ENCODE results near the gene PIP5K1A.

DNA sequence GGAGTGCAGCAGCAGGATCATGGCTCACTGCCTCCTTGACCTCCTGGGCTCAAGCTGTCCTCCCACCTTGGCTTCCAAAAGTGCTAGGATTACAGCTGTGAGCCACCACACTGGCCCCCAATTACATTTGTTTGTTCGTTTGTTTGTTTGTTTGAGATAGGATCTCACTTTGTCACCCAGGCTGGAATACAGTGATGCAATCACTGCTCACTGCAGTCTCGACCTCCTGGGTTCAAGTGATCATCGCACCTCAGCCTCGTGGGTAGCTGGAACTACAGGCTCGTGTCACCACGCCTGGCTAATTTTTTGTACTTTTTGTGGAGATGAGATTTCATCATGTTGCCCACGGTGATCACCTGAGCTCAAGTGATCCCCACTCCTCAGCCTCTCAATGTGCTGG, 6.3 kb upstream of the PIP5K1A start:
- TF ChIP-seq EGR1 (IDR thresholded peaks at IDR 0.05): no peak
- no peak for TF ChIP-seq TAF1 (IDR thresholded peaks at IDR 0.05; ENCODE audit: low read depth)
- no peak for TF ChIP-seq ZBTB7A (IDR thresholded peaks at IDR 0.05; ENCODE audit: low read depth)
- TF ChIP-seq EP300 (IDR thresholded peaks at IDR 0.05; ENCODE audit: borderline replicate concordance): no peak
- TF ChIP-seq, protein P1, sequence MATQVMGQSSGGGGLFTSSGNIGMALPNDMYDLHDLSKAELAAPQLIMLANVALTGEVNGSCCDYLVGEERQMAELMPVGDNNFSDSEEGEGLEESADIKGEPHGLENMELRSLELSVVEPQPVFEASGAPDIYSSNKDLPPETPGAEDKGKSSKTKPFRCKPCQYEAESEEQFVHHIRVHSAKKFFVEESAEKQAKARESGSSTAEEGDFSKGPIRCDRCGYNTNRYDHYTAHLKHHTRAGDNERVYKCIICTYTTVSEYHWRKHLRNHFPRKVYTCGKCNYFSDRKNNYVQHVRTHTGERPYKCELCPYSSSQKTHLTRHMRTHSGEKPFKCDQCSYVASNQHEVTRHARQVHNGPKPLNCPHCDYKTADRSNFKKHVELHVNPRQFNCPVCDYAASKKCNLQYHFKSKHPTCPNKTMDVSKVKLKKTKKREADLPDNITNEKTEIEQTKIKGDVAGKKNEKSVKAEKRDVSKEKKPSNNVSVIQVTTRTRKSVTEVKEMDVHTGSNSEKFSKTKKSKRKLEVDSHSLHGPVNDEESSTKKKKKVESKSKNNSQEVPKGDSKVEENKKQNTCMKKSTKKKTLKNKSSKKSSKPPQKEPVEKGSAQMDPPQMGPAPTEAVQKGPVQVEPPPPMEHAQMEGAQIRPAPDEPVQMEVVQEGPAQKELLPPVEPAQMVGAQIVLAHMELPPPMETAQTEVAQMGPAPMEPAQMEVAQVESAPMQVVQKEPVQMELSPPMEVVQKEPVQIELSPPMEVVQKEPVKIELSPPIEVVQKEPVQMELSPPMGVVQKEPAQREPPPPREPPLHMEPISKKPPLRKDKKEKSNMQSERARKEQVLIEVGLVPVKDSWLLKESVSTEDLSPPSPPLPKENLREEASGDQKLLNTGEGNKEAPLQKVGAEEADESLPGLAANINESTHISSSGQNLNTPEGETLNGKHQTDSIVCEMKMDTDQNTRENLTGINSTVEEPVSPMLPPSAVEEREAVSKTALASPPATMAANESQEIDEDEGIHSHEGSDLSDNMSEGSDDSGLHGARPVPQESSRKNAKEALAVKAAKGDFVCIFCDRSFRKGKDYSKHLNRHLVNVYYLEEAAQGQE (IDR thresholded peaks at IDR 0.05; ENCODE audit: low read depth): no peak
- TF ChIP-seq RAD21 (IDR thresholded peaks at IDR 0.05; ENCODE audit: low read depth): no peak
- TF ChIP-seq FOXM1 (IDR thresholded peaks at IDR 0.05; ENCODE audit: borderline replicate concordance, low read depth): no peak
- TF ChIP-seq, protein P2, sequence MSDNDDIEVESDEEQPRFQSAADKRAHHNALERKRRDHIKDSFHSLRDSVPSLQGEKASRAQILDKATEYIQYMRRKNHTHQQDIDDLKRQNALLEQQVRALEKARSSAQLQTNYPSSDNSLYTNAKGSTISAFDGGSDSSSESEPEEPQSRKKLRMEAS (IDR thresholded peaks at IDR 0.05): no peak
- TF ChIP-seq YY1 (IDR thresholded peaks at IDR 0.05; ENCODE audit: low read depth): no peak
- no peak for TF ChIP-seq CEBPB (IDR thresholded peaks at IDR 0.05)
- TF ChIP-seq, protein P3, sequence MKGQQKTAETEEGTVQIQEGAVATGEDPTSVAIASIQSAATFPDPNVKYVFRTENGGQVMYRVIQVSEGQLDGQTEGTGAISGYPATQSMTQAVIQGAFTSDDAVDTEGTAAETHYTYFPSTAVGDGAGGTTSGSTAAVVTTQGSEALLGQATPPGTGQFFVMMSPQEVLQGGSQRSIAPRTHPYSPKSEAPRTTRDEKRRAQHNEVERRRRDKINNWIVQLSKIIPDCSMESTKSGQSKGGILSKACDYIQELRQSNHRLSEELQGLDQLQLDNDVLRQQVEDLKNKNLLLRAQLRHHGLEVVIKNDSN (IDR thresholded peaks at IDR 0.05): no peak
- TF ChIP-seq CREB1 (IDR thresholded peaks at IDR 0.05; ENCODE audit: low read depth): no peak
